ENCODE measurements around the gene TRUB2. TPM values are rescaled to one million over a fixed set of nuclear protein-coding genes. Genes with fewer than 3 reads are reported as not detected.

Gene TRUB2
- polyA plus RNA-seq, 2 donors = 12.5 to 18.8 TPM

DNA sequence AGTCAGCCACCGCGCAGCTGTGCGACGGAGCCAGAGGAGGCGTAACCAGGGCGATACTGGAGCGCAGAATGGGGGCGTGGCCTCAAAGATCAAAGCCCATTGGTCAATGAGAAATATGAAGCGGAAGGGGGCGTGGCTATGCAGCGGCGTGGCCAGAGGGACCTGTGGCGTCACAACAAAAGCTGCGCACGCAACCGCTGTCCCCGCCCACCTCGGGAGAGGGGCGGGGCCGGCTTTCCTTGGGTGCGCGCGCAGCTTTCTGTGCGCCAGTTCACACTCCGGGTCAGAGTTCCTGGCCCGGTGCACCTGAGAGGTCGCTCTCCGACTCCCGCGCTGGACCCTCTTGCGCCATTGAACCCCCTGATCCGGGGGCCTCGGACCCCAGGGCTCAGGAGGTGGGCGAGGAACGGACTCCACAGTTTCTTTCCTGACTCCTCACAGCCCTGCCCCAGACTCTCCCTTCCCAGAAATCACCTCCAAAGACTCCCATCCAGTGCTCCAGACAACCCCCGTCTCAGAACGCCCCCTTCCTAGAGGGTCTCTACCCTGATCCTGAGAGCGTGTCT lies 46.2 kb downstream of the TRUB2 start, which contains the start of gene SWI5:
TSS of gene SWI5 (plus strand) at position 269 of the 566 bp plus-strand sequence.
- Histone ChIP-seq H3K4me1 (ENCODE audit: control insufficient read depth in 2 of 2, insufficient read depth in 2 of 2, low read length in 1 of 2) (peaks cover 3 to 12% of the 10 kb centered on the region in 2 donors), H3K4me3 (ENCODE audit: low read depth in 1 of 2, low read length in 2 of 2) (peak within 1 kb of the TSS; percentile 88 to 94), H3K27me3 (ENCODE audit: control insufficient read depth in 1 of 2, insufficient read depth in 2 of 2, low read length in 2 of 2) (no peaks in the 10 kb centered on the region), H3K9me3 (ENCODE audit: control insufficient read depth in 2 of 2, insufficient read depth in 1 of 2, low read depth in 1 of 2, low read length in 1 of 2) (no peaks in the 10 kb centered on the region), H3K36me3 (ENCODE audit: control insufficient read depth in 2 of 2, insufficient read depth in 2 of 2, low read length in 1 of 2) (peaks cover 0 to 14% of the 10 kb centered on the region in 2 donors), H3K27ac (ENCODE audit: low read depth in 2 of 2, low read length in 1 of 2) (peak within 1 kb of the TSS; percentile 85 to 91)
- WGBS, 2 donors = 0% methylated on average over 26 to 38 of the region's 38 CpGs

DNA sequence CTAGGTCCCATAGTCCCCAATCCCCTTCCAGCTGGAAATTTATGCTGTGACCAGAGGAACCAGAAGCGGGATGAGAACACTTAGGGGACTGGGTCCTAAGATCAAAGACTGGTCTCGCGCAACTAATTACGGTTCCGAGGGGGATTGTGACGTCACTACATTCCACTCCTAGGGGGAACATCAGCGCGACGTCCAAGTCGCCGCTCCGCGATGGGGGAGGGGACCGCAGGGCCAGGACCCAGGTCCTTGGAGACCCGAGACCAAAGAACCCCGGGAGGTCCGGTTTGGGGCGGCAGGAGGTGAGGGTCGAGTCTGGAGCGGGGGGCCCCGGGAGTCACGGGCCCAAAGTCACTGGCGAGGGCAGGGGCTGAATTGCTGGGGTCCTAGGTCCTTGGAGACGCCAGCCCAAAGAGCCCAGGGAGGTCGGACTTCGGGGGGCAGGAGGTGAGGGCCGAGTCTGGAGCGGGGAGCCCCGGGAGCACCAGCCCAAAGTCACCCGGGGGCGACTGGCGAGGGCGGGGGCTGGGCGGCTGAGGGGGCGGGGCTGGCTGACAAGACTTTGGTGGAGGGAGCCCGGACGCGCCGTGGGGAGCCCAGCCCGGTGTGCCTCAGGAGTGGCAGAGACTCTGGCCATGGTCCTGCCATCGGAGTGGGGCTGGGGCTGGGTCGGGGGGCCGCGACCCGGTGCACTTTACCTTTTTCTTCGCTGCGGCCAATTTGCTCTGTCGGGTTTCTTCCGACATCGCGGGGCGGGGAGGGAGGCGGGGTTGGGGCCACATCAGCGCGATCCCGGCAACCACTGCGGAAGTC lies 46.8 kb downstream of the TRUB2 start, which contains the start of gene GOLGA2:
TSS of gene GOLGA2 (minus strand) at position 810 of the 810 bp plus-strand sequence. CDS start at position 779, 31 bp downstream.
- peak within 1 kb of the TSS; percentile 88 to 94 for H3K4me3 ChIP-seq (ENCODE audit: low read depth in 1 of 2, low read length in 2 of 2)
- peak within 1 kb of the TSS; percentile 85 to 91 for H3K27ac ChIP-seq (ENCODE audit: low read depth in 2 of 2, low read length in 1 of 2)
- 0 to 1% methylated on average over 44 to 57 of the region's 57 CpGs for WGBS, 2 donors
- no peaks in the 10 kb centered on the region for H3K27me3 ChIP-seq (ENCODE audit: control insufficient read depth in 1 of 2, insufficient read depth in 2 of 2, low read length in 2 of 2)
- H3K9me3 ChIP-seq (ENCODE audit: control insufficient read depth in 2 of 2, insufficient read depth in 1 of 2, low read depth in 1 of 2, low read length in 1 of 2) = no peaks in the 10 kb centered on the region
- H3K4me1 ChIP-seq (ENCODE audit: control insufficient read depth in 2 of 2, insufficient read depth in 2 of 2, low read length in 1 of 2) = peaks cover 3 to 12% of the 10 kb centered on the region in 2 donors
- H3K36me3 ChIP-seq (ENCODE audit: control insufficient read depth in 2 of 2, insufficient read depth in 2 of 2, low read length in 1 of 2) = peaks cover 0 to 14% of the 10 kb centered on the region in 2 donors

DNA sequence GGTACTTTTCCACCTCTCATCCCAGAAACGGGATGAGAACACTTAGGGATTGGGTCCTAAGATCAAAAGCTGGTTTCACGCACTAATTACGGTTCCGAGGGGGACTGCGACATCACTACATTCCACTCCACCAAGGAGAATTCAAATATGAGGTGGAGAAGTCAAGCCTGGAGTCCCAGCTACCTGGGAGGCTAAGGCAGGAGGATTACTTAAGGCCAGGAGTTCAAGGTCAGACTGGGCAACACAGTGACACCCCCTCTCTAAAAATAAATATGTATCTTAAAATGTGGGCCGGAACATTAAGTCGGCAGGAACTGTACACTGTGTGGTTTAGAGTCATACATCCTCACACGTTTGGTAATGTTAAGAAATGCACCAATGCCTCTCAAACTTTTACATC lies 48.0 kb downstream of the TRUB2 start:
- H3K27ac ChIP-seq (ENCODE audit: low read depth in 2 of 2, low read length in 1 of 2) = no peak overlapping the region
- whole genome bisulfite sequencing, 2 donors = 73 to 74% methylated on average over 8 of the region's 8 CpGs

DNA sequence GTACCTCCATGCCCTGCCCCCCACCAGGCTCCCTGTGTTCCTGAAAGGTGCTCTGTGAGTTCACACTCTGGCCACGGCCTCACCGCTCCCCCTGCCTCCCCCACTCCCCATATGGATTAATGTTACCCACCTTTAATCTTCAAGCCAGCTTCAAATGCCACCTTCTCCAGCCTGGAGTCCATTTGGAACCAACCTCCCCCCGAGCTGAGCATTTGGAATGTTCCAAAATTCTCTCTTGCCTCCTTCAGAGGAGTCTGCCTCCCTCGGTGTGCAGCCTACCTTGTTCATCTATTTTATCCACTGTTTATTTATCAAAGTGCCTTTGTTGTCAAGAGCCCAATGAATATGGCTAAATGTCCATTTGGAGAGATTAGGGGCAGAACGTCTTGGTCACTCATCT lies 50.7 kb downstream of the TRUB2 start:
- Histone ChIP-seq H3K27ac (ENCODE audit: low read depth in 2 of 2, low read length in 1 of 2) (peak overlapping the region; percentile 16 to 85), H3K36me3 (ENCODE audit: control insufficient read depth in 2 of 2, insufficient read depth in 2 of 2, low read length in 1 of 2) (peaks cover 0 to 29% of the 10 kb centered on the region in 2 donors), H3K4me1 (ENCODE audit: control insufficient read depth in 2 of 2, insufficient read depth in 2 of 2, low read length in 1 of 2) (peaks cover 0 to 13% of the 10 kb centered on the region in 2 donors)

More for the DNA sequence above, 48.0 kb downstream of the TRUB2 start:
- H3K9me3 ChIP-seq (ENCODE audit: control insufficient read depth in 2 of 2, insufficient read depth in 1 of 2, low read depth in 1 of 2, low read length in 1 of 2) = no peaks in the 10 kb centered on the region
- peaks cover 0 to 14% of the 10 kb centered on the region in 2 donors for H3K36me3 ChIP-seq (ENCODE audit: control insufficient read depth in 2 of 2, insufficient read depth in 2 of 2, low read length in 1 of 2)
- H3K4me3 ChIP-seq (ENCODE audit: low read depth in 1 of 2, low read length in 2 of 2) = peak overlapping the region in 1 of 2 donors; percentile 94
- H3K4me1 ChIP-seq (ENCODE audit: control insufficient read depth in 2 of 2, insufficient read depth in 2 of 2, low read length in 1 of 2) = peaks cover 3 to 12% of the 10 kb centered on the region in 2 donors
- H3K27me3 ChIP-seq (ENCODE audit: control insufficient read depth in 1 of 2, insufficient read depth in 2 of 2, low read length in 2 of 2) = no peaks in the 10 kb centered on the region

DNA sequence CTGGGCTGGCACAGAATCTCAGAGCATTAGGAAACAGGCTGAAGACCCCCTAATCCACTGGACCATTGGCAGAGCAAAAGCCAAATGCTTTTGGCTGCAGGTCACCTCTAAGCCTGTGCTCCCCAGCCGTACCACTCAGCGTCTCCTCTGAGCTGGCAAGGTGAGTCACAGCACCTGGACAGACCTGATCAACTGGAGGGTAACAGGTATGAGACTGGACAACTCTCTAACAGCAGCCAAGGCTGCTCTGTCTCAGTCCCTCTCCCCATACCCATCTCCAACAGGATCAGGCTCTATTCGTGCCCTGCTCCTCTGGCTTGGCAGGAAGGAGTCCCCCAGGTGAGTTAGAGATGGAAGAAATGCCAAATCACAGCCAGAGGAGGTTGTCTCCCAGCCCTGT lies 51.1 kb downstream of the TRUB2 start:
- Histone ChIP-seq H3K36me3 (ENCODE audit: control insufficient read depth in 2 of 2, insufficient read depth in 2 of 2, low read length in 1 of 2) (peaks cover 0 to 29% of the 10 kb centered on the region in 2 donors), H3K4me3 (ENCODE audit: low read depth in 1 of 2, low read length in 2 of 2) (no peak overlapping the region), H3K4me1 (ENCODE audit: control insufficient read depth in 2 of 2, insufficient read depth in 2 of 2, low read length in 1 of 2) (peaks cover 0 to 12% of the 10 kb centered on the region in 2 donors), H3K27me3 (ENCODE audit: control insufficient read depth in 1 of 2, insufficient read depth in 2 of 2, low read length in 2 of 2) (no peaks in the 10 kb centered on the region), H3K27ac (ENCODE audit: low read depth in 2 of 2, low read length in 1 of 2) (peak overlapping the region; percentile 25 to 85), H3K9me3 (ENCODE audit: control insufficient read depth in 2 of 2, insufficient read depth in 1 of 2, low read depth in 1 of 2, low read length in 1 of 2) (no peaks in the 10 kb centered on the region)
- 45 to 50% methylated on average over 3 of the region's 3 CpGs for WGBS, 2 donors

More for the DNA sequence above, 50.7 kb downstream of the TRUB2 start:
- Histone ChIP-seq H3K4me3 (ENCODE audit: low read depth in 1 of 2, low read length in 2 of 2) (no peak overlapping the region), H3K27me3 (ENCODE audit: control insufficient read depth in 1 of 2, insufficient read depth in 2 of 2, low read length in 2 of 2) (no peaks in the 10 kb centered on the region), H3K9me3 (ENCODE audit: control insufficient read depth in 2 of 2, insufficient read depth in 1 of 2, low read depth in 1 of 2, low read length in 1 of 2) (no peaks in the 10 kb centered on the region)
- 66 to 68% methylated on average over 5 of the region's 5 CpGs for WGBS, 2 donors

DNA sequence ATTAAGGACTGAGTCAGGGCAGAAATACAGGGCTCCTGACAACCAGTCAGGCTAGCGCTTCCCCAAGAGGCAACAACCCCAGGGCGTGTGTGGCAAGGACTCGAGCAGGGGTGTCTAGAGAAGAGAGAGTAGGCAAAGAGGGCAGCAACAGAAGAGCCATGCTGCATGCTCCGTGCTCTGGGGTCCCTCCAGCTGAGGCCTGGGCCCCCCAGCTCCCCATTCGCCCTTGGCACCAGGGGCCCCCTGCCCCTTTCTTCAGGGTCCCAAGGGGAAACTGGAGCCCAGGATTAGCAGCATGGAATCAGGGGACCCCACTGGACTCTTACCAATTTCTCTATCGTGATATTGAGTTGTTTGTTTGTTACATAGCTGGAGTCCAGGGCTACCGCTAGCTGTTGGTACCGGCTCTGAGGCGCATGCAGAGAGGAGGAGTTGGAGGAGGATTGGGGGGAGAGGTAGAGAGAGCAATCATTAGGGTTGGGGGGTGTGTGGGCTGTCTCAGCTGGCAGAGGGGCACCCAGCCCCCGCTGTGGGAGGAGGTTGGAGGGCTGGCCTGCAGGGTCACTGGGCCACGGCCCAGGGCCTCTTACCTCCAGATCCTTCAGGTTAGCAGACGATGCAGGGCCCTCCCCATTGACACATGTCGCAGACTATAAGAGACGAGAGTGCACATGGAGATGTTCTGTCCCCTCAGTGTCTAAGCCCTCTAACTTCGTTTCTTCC lies 55.2 kb downstream of the TRUB2 start:
- Histone ChIP-seq H3K4me1 (ENCODE audit: control insufficient read depth in 2 of 2, insufficient read depth in 2 of 2, low read length in 1 of 2) (peaks cover 0 to 9% of the 10 kb centered on the region in 2 donors), H3K9me3 (ENCODE audit: control insufficient read depth in 2 of 2, insufficient read depth in 1 of 2, low read depth in 1 of 2, low read length in 1 of 2) (no peaks in the 10 kb centered on the region), H3K27me3 (ENCODE audit: control insufficient read depth in 1 of 2, insufficient read depth in 2 of 2, low read length in 2 of 2) (no peaks in the 10 kb centered on the region), H3K4me3 (ENCODE audit: low read depth in 1 of 2, low read length in 2 of 2) (no peak overlapping the region), H3K36me3 (ENCODE audit: control insufficient read depth in 2 of 2, insufficient read depth in 2 of 2, low read length in 1 of 2) (peaks cover 6 to 36% of the 10 kb centered on the region in 2 donors), H3K27ac (ENCODE audit: low read depth in 2 of 2, low read length in 1 of 2) (no peak overlapping the region)
- 91 to 92% methylated on average over 15 of the region's 15 CpGs for WGBS, 2 donors

DNA sequence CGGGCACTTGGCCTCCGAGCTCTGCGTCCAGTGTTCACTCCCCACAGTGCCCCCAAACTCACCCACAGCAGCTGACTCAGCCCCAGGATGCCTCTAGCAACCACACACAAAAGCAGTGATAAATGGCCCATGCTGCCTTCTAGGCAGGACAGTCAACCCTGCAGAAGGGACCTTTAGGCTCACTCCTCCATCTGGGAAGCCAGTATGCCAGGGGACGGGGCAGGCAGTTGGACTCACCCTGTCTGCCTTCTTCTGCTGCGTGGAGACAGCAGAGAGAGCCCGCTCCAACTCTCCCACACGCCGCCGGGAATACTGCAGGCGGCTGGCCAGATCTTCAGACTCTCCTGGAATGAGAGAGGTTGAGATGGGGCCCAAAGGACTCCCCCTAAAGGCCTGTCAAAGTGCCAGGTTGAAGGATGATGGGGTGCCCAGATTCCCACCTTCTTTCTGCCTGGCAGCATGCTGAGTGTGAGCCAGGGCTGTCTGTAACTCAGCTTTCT lies 56.8 kb downstream of the TRUB2 start:
- Histone ChIP-seq H3K4me1 (ENCODE audit: control insufficient read depth in 2 of 2, insufficient read depth in 2 of 2, low read length in 1 of 2) (peaks cover 0 to 9% of the 10 kb centered on the region in 2 donors), H3K36me3 (ENCODE audit: control insufficient read depth in 2 of 2, insufficient read depth in 2 of 2, low read length in 1 of 2) (peaks cover 11 to 45% of the 10 kb centered on the region in 2 donors), H3K9me3 (ENCODE audit: control insufficient read depth in 2 of 2, insufficient read depth in 1 of 2, low read depth in 1 of 2, low read length in 1 of 2) (no peaks in the 10 kb centered on the region), H3K27ac (ENCODE audit: low read depth in 2 of 2, low read length in 1 of 2) (no peak overlapping the region), H3K4me3 (ENCODE audit: low read depth in 1 of 2, low read length in 2 of 2) (no peak overlapping the region), H3K27me3 (ENCODE audit: control insufficient read depth in 1 of 2, insufficient read depth in 2 of 2, low read length in 2 of 2) (no peaks in the 10 kb centered on the region)
- WGBS, 2 donors = 89 to 95% methylated on average over 10 of the region's 10 CpGs

DNA sequence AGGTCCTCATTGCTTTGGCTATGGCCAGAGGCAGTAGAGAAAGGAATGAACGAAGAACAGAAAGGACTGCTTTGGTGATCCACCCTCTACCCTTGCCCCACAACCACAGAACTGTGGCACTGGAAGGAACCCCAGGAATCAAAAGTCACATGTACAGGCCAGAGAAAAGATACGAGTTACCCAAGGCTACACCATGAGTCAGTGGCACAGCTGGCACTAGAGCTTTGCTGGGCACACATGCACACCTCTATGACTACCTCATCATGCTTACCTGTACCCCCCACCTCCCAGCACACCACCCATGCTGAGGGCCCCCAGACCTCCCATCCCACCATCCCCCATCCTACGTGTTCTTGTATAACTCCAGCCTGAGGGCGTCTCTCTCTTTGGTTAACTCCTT lies 59.6 kb downstream of the TRUB2 start:
- 73 to 75% methylated on average over 4 of the region's 4 CpGs for WGBS, 2 donors
- Histone ChIP-seq H3K27me3 (ENCODE audit: control insufficient read depth in 1 of 2, insufficient read depth in 2 of 2, low read length in 2 of 2) (no peaks in the 10 kb centered on the region), H3K27ac (ENCODE audit: low read depth in 2 of 2, low read length in 1 of 2) (no peak overlapping the region), H3K36me3 (ENCODE audit: control insufficient read depth in 2 of 2, insufficient read depth in 2 of 2, low read length in 1 of 2) (peaks cover 28 to 60% of the 10 kb centered on the region in 2 donors), H3K4me1 (ENCODE audit: control insufficient read depth in 2 of 2, insufficient read depth in 2 of 2, low read length in 1 of 2) (no peaks in the 10 kb centered on the region), H3K4me3 (ENCODE audit: low read depth in 1 of 2, low read length in 2 of 2) (no peak overlapping the region), H3K9me3 (ENCODE audit: control insufficient read depth in 2 of 2, insufficient read depth in 1 of 2, low read depth in 1 of 2, low read length in 1 of 2) (no peaks in the 10 kb centered on the region)

DNA sequence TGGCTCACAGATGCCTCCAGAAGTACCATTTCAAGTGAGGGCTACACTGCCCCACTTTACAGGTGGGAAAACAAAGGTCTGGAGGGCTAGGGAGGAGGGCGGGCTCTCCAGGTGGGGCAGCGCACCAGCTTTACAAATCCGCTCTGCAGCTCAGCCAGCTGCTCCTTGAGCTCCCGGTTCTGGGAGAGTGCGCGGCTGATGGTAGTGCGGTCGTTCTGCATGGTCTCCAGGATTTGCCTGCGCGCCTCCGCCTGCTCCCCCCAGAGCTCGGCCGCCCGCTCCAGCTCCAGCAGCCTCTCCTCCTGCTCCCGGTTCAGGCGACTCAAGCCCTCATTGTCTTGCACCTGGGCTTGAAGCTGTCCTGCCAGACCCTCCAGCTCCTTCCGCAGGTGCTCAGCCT lies 61.9 kb downstream of the TRUB2 start:
- Histone ChIP-seq H3K36me3 (ENCODE audit: control insufficient read depth in 2 of 2, insufficient read depth in 2 of 2, low read length in 1 of 2) (peaks cover 37 to 62% of the 10 kb centered on the region in 2 donors), H3K27ac (ENCODE audit: low read depth in 2 of 2, low read length in 1 of 2) (no peak overlapping the region), H3K9me3 (ENCODE audit: control insufficient read depth in 2 of 2, insufficient read depth in 1 of 2, low read depth in 1 of 2, low read length in 1 of 2) (no peaks in the 10 kb centered on the region), H3K4me3 (ENCODE audit: low read depth in 1 of 2, low read length in 2 of 2) (no peak overlapping the region), H3K4me1 (ENCODE audit: control insufficient read depth in 2 of 2, insufficient read depth in 2 of 2, low read length in 1 of 2) (no peaks in the 10 kb centered on the region), H3K27me3 (ENCODE audit: control insufficient read depth in 1 of 2, insufficient read depth in 2 of 2, low read length in 2 of 2) (no peaks in the 10 kb centered on the region)
- WGBS, 2 donors = 93 to 94% methylated on average over 17 of the region's 17 CpGs
